ENCODE measurements around the gene PRRG2. TPM values are rescaled to one million over a fixed set of nuclear protein-coding genes. Genes with fewer than 3 reads are reported as not detected.

Gene PRRG2
- polyA plus RNA-seq, 1 of the 3 experiments (the other 2 are of a cell fraction), result 0.44 TPM

GRCh38 chr19:49583239-49583638 lies 2.1 kb downstream of the PRRG2 start:
- TF ChIP-seq RAD21 (IDR thresholded peaks at IDR 0.05; ENCODE audit: low read length) (no peak), NRF1 (IDR thresholded peaks at IDR 0.05; ENCODE audit: low read depth, low read length) (no peak), EZH2phosphoT487 (IDR thresholded peaks at IDR 0.05; ENCODE audit: borderline replicate concordance, low read depth) (no peak), MXI1 (IDR thresholded peaks at IDR 0.05; ENCODE audit: low read depth, low read length) (no peak)
- TF ChIP-seq, protein P1, sequence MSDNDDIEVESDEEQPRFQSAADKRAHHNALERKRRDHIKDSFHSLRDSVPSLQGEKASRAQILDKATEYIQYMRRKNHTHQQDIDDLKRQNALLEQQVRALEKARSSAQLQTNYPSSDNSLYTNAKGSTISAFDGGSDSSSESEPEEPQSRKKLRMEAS (IDR thresholded peaks at IDR 0.05; ENCODE audit: low read depth), result no peak
- Histone ChIP-seq H3K9me2 (no peaks in the 10 kb centered on the region), H3K36me3 (replicated peaks in 1 of 2; ENCODE audit: control insufficient read depth in 1 of 2, insufficient read depth in 2 of 2, low read length in 1 of 2) (no peaks in the 10 kb centered on the region), H3K79me2 (ENCODE audit: insufficient read depth) (peaks cover 20% of the 10 kb centered on the region), H2AFZ (ENCODE audit: low read depth) (peak overlapping the region; percentile 22; the same call in 1 of the 2 replicates), H3K27ac (ENCODE audit: low read depth in 2 of 2, low read length in 1 of 2) (no peak overlapping the region), H3K4me1 (ENCODE audit: control insufficient read depth in 1 of 2, insufficient read depth in 2 of 2, low read depth in 1 of 2, low read length in 1 of 2) (peaks cover 0 to 13% of the 10 kb centered on the region in 2 experiments; a peak in 2 of 4 replicates), H3K27me3 (ENCODE audit: insufficient read depth) (no peaks in the 10 kb centered on the region), H3K4me2 (no peak overlapping the region), H4K20me1 (ENCODE audit: insufficient read depth) (no peaks in the 10 kb centered on the region; the same call in 1 of the 2 replicates), H3K9me3 (no peaks in the 10 kb centered on the region), H3F3A (replicated peaks; ENCODE audit: insufficient read depth) (peaks cover 3% of the 10 kb centered on the region), H3K4me3 (ENCODE audit: low read depth in 2 of 2, low read length in 1 of 2) (no peak overlapping the region), H3K9ac (no peak overlapping the region)
- ChIA-PET POLR2A (no interaction called here), CTCF (interaction anchor here (6.8 kb wide), 1 partner anchor 13 kb away, joined by 65 read pairs; no protein-coding TSS in a partner anchor)
- 45% methylated on average over 2 of the region's 2 CpGs for WGBS (ENCODE audit: low lambda C conversion rate)
- no peak for DNase-seq

- no peak overlapping the region for H3K4me3 ChIP-seq (ENCODE audit: low read depth in 2 of 2, low read length in 1 of 2)
- H3K9me2 ChIP-seq, result no peaks in the 10 kb centered on the region
- no peaks in the 10 kb centered on the region for H4K20me1 ChIP-seq (ENCODE audit: insufficient read depth)
- H3K27ac ChIP-seq (ENCODE audit: low read depth in 2 of 2, low read length in 1 of 2), result no peak overlapping the region
- no peak overlapping the region for H3K9ac ChIP-seq
- H3K79me2 ChIP-seq (ENCODE audit: insufficient read depth), result peaks cover 2% of the 10 kb centered on the region
- H3K4me1 ChIP-seq (ENCODE audit: control insufficient read depth in 1 of 2, insufficient read depth in 2 of 2, low read depth in 1 of 2, low read length in 1 of 2), result peaks cover 0 to 13% of the 10 kb centered on the region in 2 experiments; a peak in 1 of 4 replicates
- TF ChIP-seq, protein P2, sequence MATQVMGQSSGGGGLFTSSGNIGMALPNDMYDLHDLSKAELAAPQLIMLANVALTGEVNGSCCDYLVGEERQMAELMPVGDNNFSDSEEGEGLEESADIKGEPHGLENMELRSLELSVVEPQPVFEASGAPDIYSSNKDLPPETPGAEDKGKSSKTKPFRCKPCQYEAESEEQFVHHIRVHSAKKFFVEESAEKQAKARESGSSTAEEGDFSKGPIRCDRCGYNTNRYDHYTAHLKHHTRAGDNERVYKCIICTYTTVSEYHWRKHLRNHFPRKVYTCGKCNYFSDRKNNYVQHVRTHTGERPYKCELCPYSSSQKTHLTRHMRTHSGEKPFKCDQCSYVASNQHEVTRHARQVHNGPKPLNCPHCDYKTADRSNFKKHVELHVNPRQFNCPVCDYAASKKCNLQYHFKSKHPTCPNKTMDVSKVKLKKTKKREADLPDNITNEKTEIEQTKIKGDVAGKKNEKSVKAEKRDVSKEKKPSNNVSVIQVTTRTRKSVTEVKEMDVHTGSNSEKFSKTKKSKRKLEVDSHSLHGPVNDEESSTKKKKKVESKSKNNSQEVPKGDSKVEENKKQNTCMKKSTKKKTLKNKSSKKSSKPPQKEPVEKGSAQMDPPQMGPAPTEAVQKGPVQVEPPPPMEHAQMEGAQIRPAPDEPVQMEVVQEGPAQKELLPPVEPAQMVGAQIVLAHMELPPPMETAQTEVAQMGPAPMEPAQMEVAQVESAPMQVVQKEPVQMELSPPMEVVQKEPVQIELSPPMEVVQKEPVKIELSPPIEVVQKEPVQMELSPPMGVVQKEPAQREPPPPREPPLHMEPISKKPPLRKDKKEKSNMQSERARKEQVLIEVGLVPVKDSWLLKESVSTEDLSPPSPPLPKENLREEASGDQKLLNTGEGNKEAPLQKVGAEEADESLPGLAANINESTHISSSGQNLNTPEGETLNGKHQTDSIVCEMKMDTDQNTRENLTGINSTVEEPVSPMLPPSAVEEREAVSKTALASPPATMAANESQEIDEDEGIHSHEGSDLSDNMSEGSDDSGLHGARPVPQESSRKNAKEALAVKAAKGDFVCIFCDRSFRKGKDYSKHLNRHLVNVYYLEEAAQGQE (IDR thresholded peaks at IDR 0.05; ENCODE audit: low read depth, low read length), result no peak
- no peak for TF ChIP-seq ELF1 (IDR thresholded peaks at IDR 0.05)
- no peak for TF ChIP-seq SIN3A (IDR thresholded peaks at IDR 0.05; ENCODE audit: borderline replicate concordance, low read depth, low read length)
- TF ChIP-seq POLR2AphosphoS5 (IDR thresholded peaks at IDR 0.05; ENCODE audit: low read depth, low read length), result no peak
- TF ChIP-seq TCF12 (IDR thresholded peaks at IDR 0.05), result no peak
- TF ChIP-seq NRF1 (IDR thresholded peaks at IDR 0.05; ENCODE audit: low read depth, low read length), result no peak
- no peak for TF ChIP-seq YY1 (IDR thresholded peaks at IDR 0.05; ENCODE audit: low read depth)
- no peak for TF ChIP-seq RCOR1 (IDR thresholded peaks at IDR 0.05; ENCODE audit: low read length)
- no peak for TF ChIP-seq MEF2A (IDR thresholded peaks at IDR 0.05; ENCODE audit: borderline replicate concordance, low read depth)
- TF ChIP-seq NFIC (IDR thresholded peaks at IDR 0.05; ENCODE audit: borderline replicate concordance), result no peak
- TF ChIP-seq GATA2 (CRISPR knock-in tag; IDR thresholded peaks at IDR 0.05), result no peak
- TF ChIP-seq RAD21 (IDR thresholded peaks at IDR 0.05; ENCODE audit: low read length), result no peak
- no peak for TF ChIP-seq TEAD4 (IDR thresholded peaks at IDR 0.05; ENCODE audit: borderline replicate concordance, insufficient read depth)
- no peak for TF ChIP-seq FOXM1 (IDR thresholded peaks at IDR 0.05; ENCODE audit: low read depth)
- TF ChIP-seq IRF3 (IDR thresholded peaks at IDR 0.05; ENCODE audit: low read depth, low read length), result no peak
- H3K36me3 ChIP-seq (replicated peaks in 1 of 2; ENCODE audit: control insufficient read depth in 1 of 2, insufficient read depth in 2 of 2, low read length in 1 of 2), result no peaks in the 10 kb centered on the region
- ChIA-PET POLR2A (interaction anchor here (1.3 kb wide), 1 partner anchor 89 kb away, joined by 3 read pairs; the partner anchor contains the start of gene RPS11), CTCF (interaction anchor here (1.9 kb wide), 1 partner anchor 15 kb away, joined by 9 read pairs; no protein-coding TSS in a partner anchor)
- no peaks in the 10 kb centered on the region for H3K9me3 ChIP-seq
- H3F3A ChIP-seq (replicated peaks; ENCODE audit: insufficient read depth), result peaks cover 7% of the 10 kb centered on the region
- DNase-seq, result peak; percentile 54
- no peak overlapping the region for H3K4me2 ChIP-seq
- no peaks in the 10 kb centered on the region for H3K27me3 ChIP-seq (ENCODE audit: insufficient read depth)
- 55% methylated on average over 7 of the region's 8 CpGs for WGBS (ENCODE audit: low lambda C conversion rate)
- H2AFZ ChIP-seq (ENCODE audit: low read depth), result no peak overlapping the region
Measured at GRCh38 chr19:49585023-49585422, 3.9 kb downstream of the PRRG2 start.

Data from SK-N-SH (cell line).